CD4-positive, alpha-beta T cell treated with Interferon gamma for 1 hour (primary cell): ENCODE results near the gene ANKRD2.
"Not testable (repeated sequence)": the region's sequence is repeated elsewhere in the genome, so short reads cannot be mapped to it uniquely, and the experiment has no call there.

ENCODE experiments used
- DNase-seq: peaks from one replicate; pipeline ENCODE4 v3.0.0-alpha.2; 2020

Gene ANKRD2

GRCh38 chr10:97574374-97575126 lies 2.0 kb downstream of the ANKRD2 start:
- DNase-seq: no peak

DNA sequence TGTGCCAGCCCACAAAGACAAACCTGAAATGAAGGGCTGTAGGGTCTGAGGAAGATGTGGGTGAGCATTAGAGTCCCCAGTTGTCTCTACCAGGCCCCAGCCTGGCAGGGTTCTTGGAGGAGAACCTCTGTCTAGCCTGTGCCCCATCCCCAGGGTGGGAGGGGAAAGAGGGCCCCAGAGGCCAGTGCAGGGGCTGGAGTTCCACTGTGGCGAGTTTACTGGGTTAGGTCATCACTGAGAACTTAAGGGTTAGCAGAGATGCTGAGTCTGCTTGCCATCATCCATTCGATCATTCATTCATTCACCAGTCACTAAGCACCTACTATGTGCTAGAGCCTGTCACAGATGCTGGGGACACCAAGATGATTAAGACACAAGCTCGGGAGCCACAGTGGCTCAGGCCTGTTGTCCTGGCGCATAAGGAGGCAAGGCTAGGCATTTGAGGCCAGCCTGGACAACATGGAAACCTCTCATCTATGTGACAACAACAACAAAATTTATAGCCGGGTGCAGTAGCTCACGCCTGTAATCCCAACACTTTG lies 2.6 kb downstream of the ANKRD2 start:
- DNase-seq: no peak

- not testable (repeated sequence) for DNase-seq
Observed at GRCh38 chr10:97576487-97576886, 3.9 kb downstream of the ANKRD2 start.

- no peak for DNase-seq
Observed at GRCh38 chr10:97577701-97578100, 5.1 kb downstream of the ANKRD2 start.

GRCh38 chr10:97578171-97578844 lies 5.7 kb downstream of the ANKRD2 start:
- DNase-seq: no peak

DNA sequence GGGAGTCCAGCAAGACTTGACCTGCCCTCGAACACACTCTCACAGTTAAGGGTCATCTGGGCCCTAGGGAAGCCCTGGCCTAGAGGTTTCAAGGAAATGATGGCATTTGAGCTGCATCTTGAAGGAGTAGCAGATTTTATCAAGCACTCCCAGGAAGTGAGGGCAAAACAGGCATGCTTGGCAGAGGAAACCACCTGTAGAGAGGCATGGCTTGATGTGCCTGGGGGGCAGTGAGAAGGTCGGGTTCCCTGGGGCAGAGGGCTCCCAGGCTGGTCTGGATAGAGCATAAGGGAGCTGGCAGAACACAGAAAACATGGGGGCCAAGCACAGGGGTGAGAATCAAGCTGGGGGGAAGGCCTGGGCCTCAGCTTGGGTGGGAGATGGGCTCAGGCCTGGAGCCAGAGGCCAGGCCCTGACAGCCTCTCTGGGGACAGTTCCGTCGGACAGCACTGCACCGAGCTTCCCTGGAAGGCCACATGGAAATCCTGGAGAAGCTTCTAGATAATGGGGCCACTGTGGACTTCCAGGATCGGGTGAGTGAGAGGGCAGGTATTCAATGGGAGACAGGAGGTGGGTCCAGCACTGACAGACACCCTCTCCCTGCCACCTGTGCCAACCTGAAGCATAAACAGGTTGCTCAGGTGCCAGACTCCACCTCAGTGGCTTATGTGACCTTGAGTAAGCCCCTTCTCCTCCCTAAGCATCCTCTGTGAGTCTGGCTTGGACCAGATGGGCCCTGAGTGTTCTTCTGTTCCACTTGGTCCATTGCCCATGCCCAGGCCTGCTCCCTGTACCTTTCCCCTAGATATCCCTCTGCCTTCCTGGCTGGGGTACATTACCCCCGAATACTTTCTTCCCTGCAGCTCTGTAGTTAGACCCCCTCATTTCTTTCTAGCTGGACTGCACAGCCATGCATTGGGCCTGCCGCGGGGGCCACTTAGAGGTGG lies 8.1 kb downstream of the ANKRD2 start:
- DNase-seq: no peak

DNA sequence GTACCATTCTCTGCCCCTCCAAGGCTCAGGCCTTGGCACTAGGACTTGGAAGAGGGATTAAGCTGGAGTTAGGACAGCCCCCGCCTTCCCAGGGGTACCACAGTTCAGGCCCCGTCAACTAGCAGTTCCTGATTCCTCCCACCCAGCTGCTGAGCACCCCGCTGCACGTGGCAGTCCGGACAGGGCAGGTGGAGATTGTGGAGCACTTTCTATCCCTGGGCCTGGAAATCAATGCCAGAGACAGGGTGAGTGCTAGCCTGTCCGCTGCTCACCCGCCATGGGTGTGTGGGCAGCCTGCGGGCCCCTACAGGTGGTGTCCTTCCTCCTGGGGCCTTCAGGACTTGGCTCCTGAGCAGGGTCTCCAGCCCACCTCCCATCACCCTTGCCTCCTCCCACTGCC lies 9.6 kb downstream of the ANKRD2 start:
- DNase-seq: no peak

GRCh38 chr10:97583476-97583875 lies 10.9 kb downstream of the ANKRD2 start:
- DNase-seq: no peak

DNA sequence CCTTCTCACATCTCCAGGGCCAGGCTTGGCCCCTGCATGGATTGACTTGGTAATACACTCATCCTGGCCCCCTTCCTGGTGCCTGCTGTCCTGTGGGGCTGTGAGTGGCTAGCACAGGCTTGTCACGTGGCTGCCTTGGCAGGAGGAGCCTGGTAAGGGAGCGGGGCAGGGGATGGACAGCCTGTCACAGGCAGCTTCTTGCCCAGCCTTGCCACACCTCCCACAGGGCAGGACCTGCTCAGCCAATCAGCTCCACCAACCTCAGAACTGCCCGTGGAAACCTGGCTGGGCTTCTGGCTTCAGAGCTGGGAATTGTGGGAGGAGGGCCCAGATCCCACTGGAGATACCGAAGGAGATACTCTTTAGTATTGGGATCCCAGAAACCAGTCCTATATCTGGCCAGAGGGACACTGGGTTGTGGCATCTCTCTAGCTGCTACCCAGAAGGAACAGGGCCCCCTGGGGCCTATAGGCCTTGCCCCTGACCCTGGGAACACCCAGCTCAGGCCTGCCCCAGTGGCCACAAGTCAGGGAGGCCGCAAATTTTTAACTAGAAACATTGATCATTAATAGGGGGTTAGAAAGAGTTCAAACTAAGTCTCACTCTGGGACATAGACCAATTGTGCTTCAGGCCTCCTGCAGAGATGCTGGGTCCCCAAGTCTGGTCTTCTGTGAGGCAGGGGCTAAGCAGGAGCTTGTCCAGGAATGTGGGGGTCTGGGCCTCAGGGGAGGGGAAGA lies 11.7 kb downstream of the ANKRD2 start, which contains the start of gene HOGA1:
Gene HOGA1 (plus strand): TSS at position 330 of the 738 bp plus-strand sequence. CDS start 315 bp downstream, at position 645.
- DNase-seq: no peak

DNA sequence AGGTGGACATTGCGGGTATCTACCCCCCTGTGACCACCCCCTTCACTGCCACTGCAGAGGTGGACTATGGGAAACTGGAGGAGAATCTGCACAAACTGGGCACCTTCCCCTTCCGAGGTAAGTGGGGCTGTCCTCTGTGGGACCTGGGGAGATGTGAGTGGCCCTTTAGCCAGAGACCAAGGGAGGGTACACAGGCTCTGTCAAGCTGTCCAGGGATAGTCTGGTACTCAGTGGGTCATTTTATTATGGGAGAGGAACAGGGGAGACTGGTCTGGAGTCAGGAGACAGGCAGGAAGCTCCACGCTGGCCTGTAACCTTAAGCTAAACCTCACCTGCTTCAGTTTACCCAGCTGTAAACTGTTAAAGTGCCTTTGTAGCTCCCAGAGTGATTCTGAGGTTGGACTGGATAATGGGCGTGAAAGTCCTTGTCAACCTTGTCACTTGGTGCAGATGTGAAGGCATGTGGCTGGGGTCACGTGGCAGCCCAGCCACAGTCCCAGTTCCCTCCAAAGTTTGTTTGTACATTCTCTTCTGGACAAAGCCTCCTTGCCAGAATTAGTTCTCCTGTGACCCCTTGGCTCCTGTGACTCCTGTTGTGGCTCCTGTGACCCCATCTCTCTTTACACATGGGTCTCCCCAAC lies 12.3 kb downstream of the ANKRD2 start:
- no peak for DNase-seq

DNA sequence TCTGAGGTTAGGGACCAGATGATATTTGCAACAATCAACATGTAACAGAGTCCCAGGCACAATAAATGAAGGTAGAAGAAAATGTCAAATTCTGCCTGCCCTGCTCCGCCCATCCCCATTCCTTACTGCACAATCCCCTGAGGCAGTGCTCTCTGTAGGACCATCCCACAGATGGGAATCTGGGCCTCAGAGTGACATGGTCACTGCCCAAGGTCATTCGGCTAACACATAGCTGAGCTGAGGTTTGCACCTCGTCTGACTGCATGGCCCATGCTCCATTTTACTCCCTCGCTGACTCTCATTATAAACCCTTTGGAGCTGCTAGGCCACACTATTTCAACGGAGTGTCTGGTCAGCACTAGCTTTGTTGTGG lies 12.8 kb downstream of the ANKRD2 start:
- DNase-seq: no peak

GRCh38 chr10:97587183-97587582 lies 14.6 kb downstream of the ANKRD2 start:
- no peak for DNase-seq

- DNase-seq: no peak
Observed at GRCh38 chr10:97589479-97589878, 16.9 kb downstream of the ANKRD2 start, which contains the start of gene C10orf62. Gene C10orf62 (plus strand): TSS chr10:97589721. CDS start chr10:97589898, 177 bp downstream.

DNA sequence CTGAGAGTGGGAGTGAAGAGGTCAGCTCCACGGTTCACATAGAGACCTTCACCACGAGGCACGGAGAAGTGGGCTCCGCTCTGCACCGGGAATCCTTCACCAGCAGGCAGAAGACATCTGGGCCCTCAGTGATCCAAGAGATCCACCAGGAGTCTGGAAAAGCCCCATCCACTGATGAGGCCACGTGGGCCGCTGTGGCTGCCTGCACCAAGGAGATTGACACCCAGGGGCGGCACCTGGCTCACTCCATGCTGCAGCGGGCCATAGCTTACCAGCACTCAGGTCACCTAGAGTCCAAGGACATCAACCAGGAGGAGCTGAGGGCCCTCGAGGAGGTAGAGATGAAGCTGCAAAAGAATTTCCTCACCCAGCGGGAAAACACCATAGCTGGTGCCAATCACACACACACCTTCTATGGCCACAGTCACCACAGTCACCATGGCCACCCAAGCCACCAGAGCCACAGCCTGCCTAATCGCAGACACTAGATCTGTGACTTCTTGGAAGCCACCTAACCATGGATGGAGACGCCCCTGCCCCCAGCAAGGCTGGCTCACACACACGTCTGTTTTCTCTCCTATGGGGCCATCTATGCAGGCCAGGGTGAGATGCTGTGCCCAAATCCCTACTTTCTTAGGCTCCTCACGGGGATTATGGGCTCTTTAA lies 17.6 kb downstream of the ANKRD2 start:
- no peak for DNase-seq

- DNase-seq: no peak
Observed at GRCh38 chr10:97590748-97591495, 18.3 kb downstream of the ANKRD2 start.

- no peak for DNase-seq
Observed at GRCh38 chr10:97593421-97593820, 20.8 kb downstream of the ANKRD2 start.

DNA sequence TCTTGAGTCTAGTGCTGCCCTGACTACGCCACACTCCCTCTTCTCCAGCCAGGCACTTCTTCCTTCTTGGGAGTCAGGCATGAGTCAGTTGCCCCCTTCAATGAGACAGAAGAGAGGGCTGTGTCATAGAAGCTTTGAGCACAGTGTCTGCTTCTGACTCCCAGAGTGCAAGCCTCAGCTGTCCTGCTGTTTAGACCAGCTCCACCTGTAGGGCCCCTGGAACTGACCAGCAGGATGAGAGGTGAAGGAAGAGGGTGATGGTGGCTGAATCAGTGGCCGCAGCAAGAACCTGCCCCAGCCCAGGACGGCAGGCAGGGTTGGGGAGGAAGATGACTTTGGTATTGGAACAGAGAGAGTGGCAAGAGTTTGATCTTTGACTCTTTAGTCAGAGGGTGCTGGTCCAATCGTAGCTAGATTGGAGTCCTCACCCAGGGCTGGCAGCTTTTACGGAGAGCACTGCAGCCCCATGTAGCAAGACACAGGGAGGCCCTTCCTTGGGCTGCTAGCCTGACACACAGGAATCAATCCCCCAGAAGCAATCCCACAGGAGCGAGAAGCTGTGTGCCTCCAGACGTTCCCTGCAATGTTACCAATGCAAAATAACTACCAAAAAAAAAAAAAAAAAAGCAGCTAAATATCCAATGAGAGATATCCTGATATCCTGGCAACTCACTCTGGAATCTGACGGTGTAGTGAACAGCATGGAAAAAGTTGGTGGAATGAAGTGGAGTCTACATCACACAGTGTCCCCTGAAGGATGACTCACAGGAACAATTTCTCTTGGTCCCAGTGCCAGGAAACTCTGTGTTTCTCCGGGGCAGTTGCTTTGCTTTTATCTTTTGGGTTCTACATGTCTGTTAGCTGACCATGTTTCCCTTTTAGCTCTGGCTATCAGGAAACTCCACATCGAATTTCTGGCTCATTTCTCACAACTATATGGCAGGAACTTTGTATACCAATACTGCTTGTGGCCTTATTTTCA lies 23.8 kb downstream of the ANKRD2 start:
- no peak for DNase-seq

DNA sequence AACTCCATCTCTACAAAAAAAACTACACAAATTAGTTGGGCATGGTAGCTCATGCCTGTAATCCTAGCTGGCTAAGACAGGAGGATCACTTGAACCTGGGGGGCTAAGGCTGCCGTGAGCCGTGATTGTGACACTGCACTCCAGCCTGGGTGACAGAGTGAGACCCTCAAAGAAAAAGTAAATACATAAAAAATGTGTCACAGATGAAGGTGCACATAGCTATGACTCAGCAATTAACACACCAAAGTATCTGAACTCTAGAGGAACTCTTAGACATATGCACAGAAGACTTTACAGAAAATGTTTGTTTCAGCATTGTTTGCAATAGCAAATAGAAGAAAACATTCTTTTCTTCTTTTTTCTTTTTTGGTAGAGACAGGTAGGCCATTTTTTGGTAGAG lies 25.2 kb downstream of the ANKRD2 start:
- no peak for DNase-seq
